A549 (cell line): Measurements from ENCODE around the gene ULK4. TPM values are rescaled to one million over a fixed set of nuclear protein-coding genes. Genes with fewer than 3 reads are reported as not detected.

Experiments
- ATAC-seq, 2 experiments: fragments of 200-7000 bp in 1 of 2; fragments of >200 bp in 1 of 2; cut with Nextera tagmentation in 1 of 2; cut with Tn5 transposase in 1 of 2; 3 replicates each; pipeline versions ENCODE4 v1.8.0 to v1.9.1; 2018 to 2020; ENCODE audit warnings: mild to moderate bottlenecking in 1 of 2, moderate library complexity in 1 of 2
- CTCF ChIA-PET: fragments of 300-600 bp; sonication (Branson Sonifier 250); formaldehyde crosslinking; extraction: SDS; loops from one replicate; lab custom pipeline; 2021; ENCODE audit warnings: antibody characterized with exemption, inconsistent platforms; lab: Yijun Ruan, JAX
- POLR2A ChIA-PET: fragments of 350-600 bp; formaldehyde crosslinking; extraction: SDS; loops from one replicate; lab custom pipeline; 2021; ENCODE audit warnings: antibody characterized with exemption, inconsistent platforms; lab: Yijun Ruan, JAX
- DNase-seq, 2 experiments: peaks; one replicate each; pipeline versions ENCODE4 v3.0.0 to v3.0.0-alpha.2; 2011 to 2016; ENCODE audit warnings: low read depth in 1 of 2, low spot score in 1 of 2
- FAIRE-seq: peaks from 2 replicates; lab custom pipeline; 2011; peaks lifted over from hg19 to GRCh38; lab: Jason Lieb, UNC
- H3K27ac ChIP-seq, 2 experiments: fragments of >200 bp; sonication (Bioruptor Twin); formaldehyde crosslinking; 3 replicates each; pipeline ENCODE4 v1.5.1; 2016 to 2017
- H3K4me1 ChIP-seq: fragments of >200 bp; sonication (Bioruptor Twin); formaldehyde crosslinking; 3 replicates; pipeline ENCODE4 v1.6.1; 2016
- H3K4me2 ChIP-seq: fragments of >200 bp; sonication (Bioruptor Twin); formaldehyde crosslinking; 3 replicates; pipeline ENCODE4 v1.6.1; 2016
- H3K4me3 ChIP-seq: fragments of >200 bp; sonication (Bioruptor Twin); formaldehyde crosslinking; 3 replicates; pipeline ENCODE4 v1.5.1; 2016
- H3K9me3 ChIP-seq: fragments of >200 bp; sonication (Bioruptor Twin); formaldehyde crosslinking; 3 replicates; pipeline ENCODE4 v1.6.1; 2016
- CBX2 ChIP-seq: fragments of 200-600 bp; sonication (generic); IDR thresholded peaks from 2 replicates; pipeline ENCODE4 v1.6.1; 2016; ENCODE audit warnings: low read depth, mild to moderate bottlenecking, borderline replicate concordance
- CHD4 ChIP-seq: fragments of 200-600 bp; sonication (generic); IDR thresholded peaks from 2 replicates; pipeline ENCODE4 v1.6.1; 2016; ENCODE audit warnings: antibody characterized with exemption, mild to moderate bottlenecking, borderline replicate concordance
- CTCF ChIP-seq: fragments of >200 bp; sonication (Bioruptor Twin); formaldehyde crosslinking; IDR thresholded peaks from 3 replicates; pipeline ENCODE4 v1.5.1; 2016
- EHMT2 ChIP-seq: fragments of 200-600 bp; sonication (generic); IDR thresholded peaks from 2 replicates; pipeline ENCODE4 v1.6.1; 2016; ENCODE audit warnings: antibody characterized with exemption, low read depth, mild to moderate bottlenecking, moderate library complexity
- FOSL2 ChIP-seq, 2 experiments: fragments of 450-650 bp in 1 of 2; fragments of >200 bp in 1 of 2; sonication (Bioruptor Twin) in 1 of 2; formaldehyde crosslinking; IDR thresholded peaks; 2 replicates each; pipeline versions ENCODE4 v1.5.0 to v1.6.1; 2016 to 2020; ENCODE audit warnings: mild to moderate bottlenecking in 1 of 2, moderate library complexity in 1 of 2
- GATA3 ChIP-seq: IDR thresholded peaks from 2 replicates; pipeline ENCODE4 v1.6.1; 2012; ENCODE audit warnings: borderline replicate concordance
- HDAC2 ChIP-seq: fragments of 200-600 bp; sonication (generic); IDR thresholded peaks from 2 replicates; pipeline ENCODE4 v1.6.1; 2016
- HES2 ChIP-seq: fragments of >200 bp; sonication (Bioruptor Twin); formaldehyde crosslinking; IDR thresholded peaks from 2 replicates; pipeline ENCODE4 v1.6.1; 2016
- HEYL ChIP-seq: fragments of 250-450 bp; sonication (Bioruptor Pico); IDR thresholded peaks from 2 replicates; pipeline ENCODE4 v1.8.0; 2021; ENCODE audit warnings: mild to moderate bottlenecking, moderate library complexity
- HOXA7 ChIP-seq: fragments of 250-450 bp; sonication (Bioruptor Pico); IDR thresholded peaks from 2 replicates; pipeline ENCODE4 v1.5.0; 2020; ENCODE audit warnings: mild to moderate bottlenecking, moderate library complexity
- JUNB ChIP-seq: fragments of >200 bp; sonication (Bioruptor Twin); formaldehyde crosslinking; IDR thresholded peaks from 2 replicates; pipeline ENCODE4 v1.6.1; 2016
- KDM5A ChIP-seq: fragments of 200-600 bp; sonication (generic); IDR thresholded peaks from 2 replicates; pipeline ENCODE4 v1.6.1; 2016; ENCODE audit warnings: antibody characterized with exemption, mild to moderate bottlenecking
- MAZ ChIP-seq: fragments of 150-350 bp; IDR thresholded peaks from 2 replicates; pipeline ENCODE4 v1.6.1; 2014; ENCODE audit warnings: antibody characterized with exemption, low read depth, low read length, borderline replicate concordance
- NFE2L2 ChIP-seq: fragments of 150-350 bp; conservative IDR thresholded peaks from 2 replicates; pipeline ENCODE4 v1.6.1; 2014; ENCODE audit warnings: low read length
- NR3C1 ChIP-seq: fragments of >200 bp; sonication (Bioruptor Twin); formaldehyde crosslinking; IDR thresholded peaks from 3 replicates; pipeline ENCODE4 v1.6.1; 2017
- POLR2AphosphoS2 ChIP-seq: conservative IDR thresholded peaks from 2 replicates; pipeline ENCODE4 v1.6.1; 2012; ENCODE audit warnings: low read length, improper control_type of control experiment, inconsistent platforms
- RAD21 ChIP-seq, 2 experiments: fragments of >200 bp in 1 of 2; sonication (Bioruptor Twin) in 1 of 2; formaldehyde crosslinking in 1 of 2; IDR thresholded peaks in 1 of 2; conservative IDR thresholded peaks in 1 of 2; 2 replicates in 1 of 2; 3 replicates in 1 of 2; pipeline ENCODE4 v1.6.1; 2012 to 2018; ENCODE audit warnings: inconsistent platforms in 1 of 2
- ZFP36 ChIP-seq: fragments of 450-650 bp; IDR thresholded peaks from 2 replicates; pipeline ENCODE4 v1.6.1; 2014; ENCODE audit warnings: borderline replicate concordance; ENCODE audit not compliant: partially characterized antibody
- WGBS: methylation state at CpG from one replicate; pipeline ENCODE4 v1.1.6; 2017; ENCODE audit errors: missing lambda C conversion rate; 5-methylcytosine and 5-hydroxymethylcytosine counted together
- polyA plus RNA-seq, 4 experiments: library from polyadenylated mRNA; depleted of rRNA in 3 of 4; stranded (reverse); fragments of >200 nt; fragmentation: RNase III in 1 of 4; extraction: RNeasy Plus Mini Kit Qiagen cat#74134 plus additional on column Dnase treatment in 1 of 4; gene quantifications; 2 replicates in 3 of 4; 3 replicates in 1 of 4; pipeline ENCODE4 v1.2.3, GENCODE V29; 2011 to 2017
- TF ChIP-seq, protein P1 (sequence below): fragments of 150-350 bp; IDR thresholded peaks from 2 replicates; pipeline ENCODE4 v1.6.1; 2014; ENCODE audit warnings: low read depth, mild to moderate bottlenecking, low read length
- TF ChIP-seq, protein P2 (sequence below): IDR thresholded peaks from 2 replicates; pipeline ENCODE4 v1.6.1; 2012; ENCODE audit warnings: low read depth, borderline replicate concordance
- TF ChIP-seq, protein P3 (sequence below): fragments of 250-450 bp; sonication (Bioruptor Pico); IDR thresholded peaks from 2 replicates; pipeline ENCODE4 v1.5.0; 2021; ENCODE audit warnings: mild to moderate bottlenecking, moderate library complexity, borderline replicate concordance

ULK4 gene
- polyA plus RNA-seq, 2 of the 4 experiments (the other 2 are of a cell fraction), result 4.9 to 7.7 TPM

GRCh38 chr3:41234823-41235721, 726.8 kb downstream of the ULK4 start:
- WGBS, result 67% methylated on average over 6 of the region's 6 CpGs
- Histone ChIP-seq H3K27ac (no peak overlapping the region), H3K9me3 (no peaks in the 10 kb centered on the region), H3K4me3 (no peak overlapping the region), H3K4me2 (no peak overlapping the region), H3K4me1 (no peaks in the 10 kb centered on the region)
- DNase-seq (no peak), ATAC-seq (no peak), FAIRE-seq (no peak)
- TF ChIP-seq FOSL2 (IDR thresholded peaks at IDR 0.05) (no peak), FOSL2 (CRISPR knock-in tag; IDR thresholded peaks at IDR 0.05) (no peak), CTCF (no peak), CHD4 (no peak), JUNB (no peak), RAD21 (conservative IDR thresholded peaks at IDR 0.05 in 1 of 2, IDR thresholded peaks at IDR 0.05 in 1 of 2) (no peak)
- ChIA-PET CTCF (no interaction called here), POLR2A (no interaction called here)

DNA sequence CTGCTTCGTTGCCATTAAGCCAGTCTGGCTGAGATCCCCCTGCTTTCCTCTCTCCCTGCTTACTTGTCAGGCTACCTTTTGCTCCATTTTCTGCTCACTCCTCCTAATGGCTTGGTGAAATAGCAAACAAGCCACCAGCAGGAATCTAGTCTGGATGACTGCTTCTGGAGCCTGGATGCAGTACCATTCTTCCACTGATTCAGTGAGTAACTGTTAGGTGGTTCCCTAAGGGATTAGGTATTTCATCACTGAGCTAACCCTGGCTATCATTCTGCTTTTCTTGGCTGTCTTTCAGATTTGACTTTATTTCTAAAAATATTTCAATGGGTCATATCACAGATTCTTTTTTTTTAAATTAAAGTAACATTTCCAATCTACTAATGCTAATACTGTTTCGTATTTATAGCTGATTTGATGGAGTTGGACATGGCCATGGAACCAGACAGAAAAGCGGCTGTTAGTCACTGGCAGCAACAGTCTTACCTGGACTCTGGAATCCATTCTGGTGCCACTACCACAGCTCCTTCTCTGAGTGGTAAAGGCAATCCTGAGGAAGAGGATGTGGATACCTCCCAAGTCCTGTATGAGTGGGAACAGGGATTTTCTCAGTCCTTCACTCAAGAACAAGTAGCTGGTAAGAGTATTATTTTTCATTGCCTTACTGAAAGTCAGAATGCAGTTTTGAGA, 737.6 kb downstream of the ULK4 start:
- H3K4me3 ChIP-seq, result no peak overlapping the region
- POLR2A ChIA-PET, result interaction anchor here (1.7 kb wide), 1 partner anchor 25 kb away, joined by 8 read pairs; the partner anchor contains the start of gene CTNNB1
- no peak for FAIRE-seq
- 91% methylated on average over 3 of the region's 3 CpGs for WGBS
- no peak overlapping the region for H3K27ac ChIP-seq
- H3K4me2 ChIP-seq, result no peak overlapping the region
- no peak for DNase-seq
- no peaks in the 10 kb centered on the region for H3K9me3 ChIP-seq
- TF ChIP-seq HES2 (no peak), GATA3 (no peak), EHMT2 (no peak), CHD4 (no peak), HDAC2 (no peak), RAD21 (conservative IDR thresholded peaks at IDR 0.05 in 1 of 2, IDR thresholded peaks at IDR 0.05 in 1 of 2) (no peak), POLR2AphosphoS2 (no peak)
- TF ChIP-seq, protein P1, sequence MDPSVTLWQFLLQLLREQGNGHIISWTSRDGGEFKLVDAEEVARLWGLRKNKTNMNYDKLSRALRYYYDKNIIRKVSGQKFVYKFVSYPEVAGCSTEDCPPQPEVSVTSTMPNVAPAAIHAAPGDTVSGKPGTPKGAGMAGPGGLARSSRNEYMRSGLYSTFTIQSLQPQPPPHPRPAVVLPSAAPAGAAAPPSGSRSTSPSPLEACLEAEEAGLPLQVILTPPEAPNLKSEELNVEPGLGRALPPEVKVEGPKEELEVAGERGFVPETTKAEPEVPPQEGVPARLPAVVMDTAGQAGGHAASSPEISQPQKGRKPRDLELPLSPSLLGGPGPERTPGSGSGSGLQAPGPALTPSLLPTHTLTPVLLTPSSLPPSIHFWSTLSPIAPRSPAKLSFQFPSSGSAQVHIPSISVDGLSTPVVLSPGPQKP, result no peak
- TF ChIP-seq, protein P2, sequence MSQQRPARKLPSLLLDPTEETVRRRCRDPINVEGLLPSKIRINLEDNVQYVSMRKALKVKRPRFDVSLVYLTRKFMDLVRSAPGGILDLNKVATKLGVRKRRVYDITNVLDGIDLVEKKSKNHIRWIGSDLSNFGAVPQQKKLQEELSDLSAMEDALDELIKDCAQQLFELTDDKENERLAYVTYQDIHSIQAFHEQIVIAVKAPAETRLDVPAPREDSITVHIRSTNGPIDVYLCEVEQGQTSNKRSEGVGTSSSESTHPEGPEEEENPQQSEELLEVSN, result no peak
- TF ChIP-seq, all 56 proteins: peak for 0
- peaks cover 39% of the 10 kb centered on the region for H3K4me1 ChIP-seq
- peak in 1 of 2 experiments; percentile 70; a peak in 2 of 6 replicates for ATAC-seq
- CTCF ChIA-PET, result interaction anchor here (1.5 kb wide), 1 partner anchor 644 kb away, joined by 5 read pairs; no protein-coding TSS in a partner anchor

DNA sequence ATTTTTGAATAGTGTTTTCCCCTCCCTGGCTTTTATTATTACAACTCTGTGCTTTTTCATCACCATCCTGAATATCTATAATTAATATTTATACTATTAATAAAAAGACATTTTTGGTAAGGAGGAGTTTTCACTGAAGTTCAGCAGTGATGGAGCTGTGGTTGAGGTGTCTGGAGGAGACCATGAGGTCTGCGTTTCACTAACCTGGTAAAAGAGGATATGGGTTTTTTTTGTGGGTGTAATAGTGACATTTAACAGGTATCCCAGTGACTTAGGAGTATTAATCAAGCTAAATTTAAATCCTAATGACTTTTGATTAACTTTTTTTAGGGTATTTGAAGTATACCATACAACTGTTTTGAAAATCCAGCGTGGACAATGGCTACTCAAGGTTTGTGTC, 738.2 kb downstream of the ULK4 start:
- FAIRE-seq (no peak), DNase-seq (no peak), ATAC-seq (no peak)
- Histone ChIP-seq H3K4me1 (peaks cover 43% of the 10 kb centered on the region), H3K4me2 (no peak overlapping the region), H3K4me3 (no peak overlapping the region), H3K27ac (no peak overlapping the region), H3K9me3 (no peaks in the 10 kb centered on the region)
- POLR2A ChIA-PET, result interaction anchor here (1.7 kb wide), 1 partner anchor 25 kb away, joined by 8 read pairs; the partner anchor contains the start of gene CTNNB1
- CTCF ChIA-PET, result interaction anchor here (1.5 kb wide), 1 partner anchor 643 kb away, joined by 5 read pairs; no protein-coding TSS in a partner anchor
- WGBS, result 94% methylated on average over 2 of the region's 2 CpGs
- TF ChIP-seq NR3C1 (no peak), KDM5A (no peak), CTCF (no peak), HOXA7 (CRISPR knock-in tag) (no peak), ZFP36 (no peak), HEYL (CRISPR knock-in tag) (no peak), NFE2L2 (no peak), RAD21 (conservative IDR thresholded peaks at IDR 0.05 in 1 of 2, IDR thresholded peaks at IDR 0.05 in 1 of 2) (no peak), CBX2 (no peak), MAZ (no peak)
- TF ChIP-seq, protein P3, sequence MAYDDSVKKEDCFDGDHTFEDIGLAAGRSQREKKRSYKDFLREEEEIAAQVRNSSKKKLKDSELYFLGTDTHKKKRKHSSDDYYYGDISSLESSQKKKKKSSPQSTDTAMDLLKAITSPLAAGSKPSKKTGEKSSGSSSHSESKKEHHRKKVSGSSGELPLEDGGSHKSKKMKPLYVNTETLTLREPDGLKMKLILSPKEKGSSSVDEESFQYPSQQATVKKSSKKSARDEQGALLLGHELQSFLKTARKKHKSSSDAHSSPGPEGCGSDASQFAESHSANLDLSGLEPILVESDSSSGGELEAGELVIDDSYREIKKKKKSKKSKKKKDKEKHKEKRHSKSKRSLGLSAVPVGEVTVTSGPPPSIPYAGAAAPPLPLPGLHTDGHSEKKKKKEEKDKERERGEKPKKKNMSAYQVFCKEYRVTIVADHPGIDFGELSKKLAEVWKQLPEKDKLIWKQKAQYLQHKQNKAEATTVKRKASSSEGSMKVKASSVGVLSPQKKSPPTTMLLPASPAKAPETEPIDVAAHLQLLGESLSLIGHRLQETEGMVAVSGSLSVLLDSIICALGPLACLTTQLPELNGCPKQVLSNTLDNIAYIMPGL (CRISPR knock-in tag), result no peak
